ENCODE results near the gene YKT6.

Gene YKT6

DNA sequence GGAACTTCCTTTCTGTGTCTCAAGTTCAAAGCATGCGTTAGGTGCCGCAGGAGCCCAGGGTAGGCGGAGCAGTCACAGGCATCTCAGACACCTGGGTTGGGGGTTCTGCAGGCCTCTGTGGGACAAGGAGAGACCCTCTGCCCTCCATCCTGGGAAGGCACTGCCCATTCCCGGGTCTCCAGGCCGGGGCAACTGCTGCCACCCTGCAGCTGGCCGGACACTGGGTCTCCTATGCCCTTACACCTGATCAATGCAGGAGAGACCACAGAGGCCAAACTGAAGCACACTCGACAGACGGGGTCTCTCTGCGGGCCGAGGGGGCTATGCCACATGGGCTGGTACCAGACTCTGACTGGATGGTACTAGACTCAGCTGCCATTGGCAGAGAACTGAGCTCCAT lies 36.9 kb downstream of the YKT6 start:
- no peak for DNase-seq

DNA sequence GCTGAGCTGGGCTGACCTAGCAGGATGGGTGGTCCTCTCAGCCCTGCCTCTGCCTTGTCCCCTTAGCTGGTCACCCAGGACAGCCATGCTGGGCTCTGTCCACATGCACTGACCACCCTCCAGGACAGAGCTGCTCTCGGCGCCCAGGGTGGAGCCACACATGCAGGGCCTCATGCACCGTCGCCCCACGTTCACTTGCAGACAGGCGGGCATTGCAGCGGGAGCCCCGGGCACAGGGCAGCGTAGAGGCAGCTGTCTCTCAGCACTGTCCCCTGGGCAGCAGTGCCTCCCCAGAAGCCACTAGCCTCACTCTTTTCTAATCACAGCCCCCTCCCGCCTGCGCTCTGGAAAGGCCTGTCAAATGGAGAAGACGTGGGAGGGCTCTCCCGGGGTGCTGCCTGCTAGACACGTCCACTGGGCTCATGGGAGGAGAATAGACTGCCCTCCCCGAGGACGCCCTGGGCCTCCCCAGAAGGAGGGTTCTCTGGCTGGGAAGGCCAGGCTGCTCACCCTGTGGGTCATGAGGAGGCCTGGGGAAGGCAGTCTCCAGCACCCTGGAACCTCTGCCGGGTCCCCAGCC lies 37.4 kb downstream of the YKT6 start:
- no peak for DNase-seq

DNA sequence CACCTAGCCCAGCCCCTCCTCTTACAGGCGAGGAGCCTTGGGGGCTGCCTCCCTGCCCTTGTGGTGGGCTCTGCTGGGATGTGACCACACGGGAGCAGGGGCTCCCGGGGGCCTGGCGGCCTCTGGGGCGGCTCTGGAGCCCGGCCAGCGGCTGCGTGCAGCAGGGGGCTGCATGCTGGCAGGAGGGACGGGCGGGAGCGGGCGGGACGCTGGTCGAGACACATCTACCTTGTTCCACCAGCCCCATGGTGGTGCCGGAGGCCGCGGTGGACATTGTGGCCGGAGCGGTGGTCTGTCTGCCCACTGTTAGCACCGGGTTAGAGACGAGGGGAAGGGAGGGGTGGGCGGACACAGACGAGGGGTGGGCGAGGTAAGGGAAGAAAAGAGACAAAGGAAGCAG lies 38.6 kb downstream of the YKT6 start:
- no peak for DNase-seq

DNA sequence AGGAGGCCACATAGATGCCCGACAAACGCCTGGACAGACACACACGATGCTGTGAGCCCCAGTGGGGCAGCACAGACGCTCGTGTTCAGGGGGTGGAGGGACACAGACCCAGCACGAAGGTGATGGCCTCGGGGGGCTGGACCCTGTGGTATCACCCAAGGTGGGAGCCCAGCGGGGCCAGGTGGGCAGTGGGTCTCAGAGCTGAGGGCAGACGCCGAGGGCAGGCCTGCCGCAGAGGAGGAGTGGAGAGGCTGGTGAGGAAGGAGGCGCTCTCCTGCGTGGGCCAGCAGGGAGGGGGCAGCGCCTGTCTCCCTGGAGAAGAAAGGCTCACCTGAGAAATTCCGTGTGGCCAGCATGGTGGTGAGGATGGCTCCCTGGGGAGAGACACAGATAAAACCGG lies 39.6 kb downstream of the YKT6 start:
- DNase-seq, result no peak

DNA sequence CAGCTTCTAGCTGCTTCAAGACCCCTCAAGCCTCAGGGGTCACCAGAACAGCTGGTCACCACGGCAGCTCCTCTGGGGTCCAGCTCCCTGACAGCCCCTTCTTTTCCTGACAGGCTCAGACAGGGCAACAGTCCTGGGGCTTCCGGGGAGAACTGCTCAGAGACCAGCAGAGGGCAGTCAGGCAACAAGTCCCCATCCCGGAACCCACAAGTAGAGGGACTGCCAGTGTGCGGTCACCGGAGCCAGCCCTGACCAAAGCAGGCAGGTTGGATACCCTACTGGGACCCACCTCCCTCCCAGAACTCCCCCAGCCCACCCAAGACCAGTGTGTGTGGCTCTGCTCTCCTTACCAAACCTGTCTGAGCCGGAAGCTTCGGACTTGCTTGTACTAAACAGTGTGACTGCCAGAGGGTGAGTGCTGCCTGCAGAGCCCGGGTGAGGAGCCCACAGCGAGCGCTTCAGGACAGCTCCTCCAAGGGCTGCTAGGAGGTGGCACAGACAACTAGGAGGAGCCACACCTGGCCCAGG lies 40.3 kb downstream of the YKT6 start:
- DNase-seq, result peak; percentile 62 to 80

DNA sequence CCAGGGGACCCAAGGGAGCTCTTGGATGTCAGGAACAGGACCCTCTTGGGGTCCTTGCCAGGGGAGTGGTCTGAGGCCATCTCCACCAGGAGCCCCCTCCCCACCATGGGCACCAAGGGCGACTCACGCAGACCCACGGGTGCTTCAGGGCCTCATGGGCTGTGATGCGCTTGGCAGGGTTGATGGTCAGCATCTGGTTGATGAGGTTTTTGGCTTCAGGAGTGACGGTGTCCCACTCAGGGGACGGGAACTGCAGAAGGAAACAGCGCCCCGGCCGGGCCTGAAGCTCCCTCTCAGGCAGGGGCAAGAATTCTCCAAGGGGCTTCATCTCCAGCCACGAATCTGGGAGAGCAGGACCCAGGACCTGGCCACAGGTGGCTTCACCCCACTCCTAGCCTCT lies 41.3 kb downstream of the YKT6 start:
- DNase-seq, result no peak

DNA sequence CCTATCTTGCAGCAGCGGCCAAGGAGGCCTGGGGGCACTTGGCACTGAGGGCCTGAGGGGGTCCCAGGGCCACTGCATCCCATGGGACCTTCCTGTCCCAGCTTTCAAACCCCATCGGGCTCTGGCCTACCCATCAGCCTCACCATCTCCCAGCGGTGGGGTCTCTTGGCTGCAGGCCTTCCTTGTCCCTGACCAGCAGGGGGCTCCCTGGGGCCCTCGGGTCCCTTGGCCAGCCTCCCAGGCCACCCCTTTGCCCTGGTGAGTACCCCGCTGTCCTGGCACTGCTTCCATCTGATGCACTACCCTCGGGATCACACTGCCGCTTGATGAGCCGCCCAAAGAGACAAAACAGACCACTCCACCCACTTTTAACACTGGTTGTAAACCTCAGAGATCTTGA lies 43.5 kb downstream of the YKT6 start:
- DNase-seq, result peak; percentile 35 to 54

DNA sequence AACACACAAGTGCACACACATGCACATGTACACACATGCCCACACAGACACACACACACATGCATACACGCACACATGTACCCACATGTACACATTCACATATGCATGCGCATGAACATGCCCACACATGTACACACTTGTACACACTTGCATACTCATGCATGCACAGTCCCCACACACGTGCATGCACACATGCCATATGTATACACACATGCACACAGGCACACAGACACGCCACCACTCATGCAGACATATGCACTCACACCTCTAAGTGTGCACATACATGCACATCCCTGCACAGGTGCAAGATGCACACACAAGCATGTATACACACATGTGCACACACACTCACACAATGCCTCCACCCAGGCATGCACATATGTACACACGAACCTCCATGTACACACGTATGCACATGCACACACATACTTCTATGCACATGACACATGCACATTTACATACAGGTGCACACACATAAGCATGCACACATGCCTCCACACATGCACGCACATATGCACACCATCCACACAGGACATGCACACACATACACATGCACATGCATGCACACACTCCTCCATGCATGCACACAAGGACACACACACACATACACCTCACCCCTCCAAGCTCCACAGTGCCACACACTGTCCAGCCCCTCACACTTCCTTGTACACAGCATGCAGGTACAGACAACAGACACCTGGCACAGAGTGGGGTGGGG lies 45.8 kb downstream of the YKT6 start:
- no peak for DNase-seq

DNA sequence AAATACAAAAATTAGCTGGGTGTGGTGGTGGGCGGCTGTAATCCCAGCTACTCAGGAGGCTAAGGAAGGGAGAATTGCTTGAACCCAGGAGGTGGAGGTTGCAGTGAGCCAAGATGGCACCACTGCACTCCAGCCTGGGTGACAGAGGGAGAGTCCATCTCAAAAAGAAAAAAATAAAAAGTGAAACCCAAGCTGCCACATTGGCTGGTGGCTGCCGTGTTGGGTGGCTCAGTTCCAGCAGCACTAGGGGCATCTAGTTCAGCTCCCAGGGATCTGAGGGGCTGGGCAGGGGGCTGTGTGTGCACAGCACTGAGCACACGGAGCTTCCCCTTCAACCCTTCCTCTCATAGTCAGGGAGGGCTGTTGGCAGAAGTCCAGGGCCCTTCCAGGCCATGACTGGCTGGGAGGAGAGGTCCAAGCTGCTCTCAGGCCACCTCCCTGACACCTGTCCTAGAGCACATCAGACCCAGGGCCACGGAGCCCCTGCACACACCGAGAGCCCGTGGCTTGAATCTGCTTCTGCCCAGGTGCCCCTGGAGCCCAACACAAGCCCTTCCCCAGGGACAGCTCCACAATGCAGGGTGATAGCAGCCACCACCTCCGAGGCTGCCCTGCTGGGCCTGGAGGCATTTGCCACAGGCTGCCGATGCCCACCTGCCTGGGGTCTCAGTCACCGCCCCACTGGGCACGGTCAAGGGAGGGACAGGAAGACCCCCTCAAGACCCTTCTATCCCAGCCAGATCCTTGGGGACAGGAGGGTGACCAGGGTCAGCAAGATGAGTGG lies 47.3 kb downstream of the YKT6 start:
- no peak for DNase-seq

DNA sequence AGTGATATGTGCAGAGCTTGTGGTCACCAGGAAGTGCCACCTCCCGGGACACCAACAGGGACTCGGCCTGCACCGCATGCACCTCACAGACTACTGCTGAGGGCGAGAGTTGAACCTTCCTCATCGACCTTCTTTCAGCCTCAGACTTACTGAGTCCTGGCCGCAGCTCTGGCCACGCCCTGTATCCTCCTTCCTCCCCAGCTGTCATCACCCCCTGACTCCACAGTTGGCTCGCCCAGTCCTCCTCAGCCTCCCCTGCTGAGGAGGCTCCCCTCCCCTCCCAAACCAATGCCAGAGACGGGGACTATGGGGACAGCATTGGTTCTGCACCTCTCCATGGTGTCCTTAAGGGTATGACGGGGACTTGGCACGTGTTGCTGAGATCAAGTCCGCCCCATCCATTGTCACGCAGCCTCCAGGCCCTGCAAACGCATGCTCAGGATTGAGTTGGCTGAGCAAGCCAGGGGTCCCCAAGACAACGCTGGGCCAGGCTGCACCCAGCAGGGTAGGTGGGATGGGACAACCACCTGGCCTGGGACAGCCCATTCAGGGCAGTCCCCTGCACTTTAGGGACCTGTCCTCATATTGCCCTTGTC lies 49.0 kb downstream of the YKT6 start:
- DNase-seq, result no peak

DNA sequence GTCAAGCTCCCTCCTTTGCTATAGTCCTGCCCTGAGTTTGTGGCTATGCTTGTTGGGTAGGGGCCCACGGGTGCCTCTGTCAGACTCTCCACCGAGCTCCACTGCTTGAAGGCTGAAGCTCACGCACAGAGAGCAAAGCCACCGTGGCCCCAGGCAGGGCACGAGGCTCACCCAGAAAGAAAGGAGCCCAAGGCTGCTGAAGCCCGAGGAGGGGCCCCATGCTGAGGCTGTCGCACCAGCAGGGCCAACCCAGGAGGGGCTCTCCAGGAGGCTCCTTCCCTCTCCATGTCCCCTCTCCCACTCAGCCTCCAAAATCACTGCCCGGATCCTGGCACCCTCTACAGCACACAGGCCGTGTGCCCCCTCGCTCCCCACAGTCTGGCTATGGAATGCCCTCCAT lies 50.5 kb downstream of the YKT6 start:
- DNase-seq, result no peak

DNA sequence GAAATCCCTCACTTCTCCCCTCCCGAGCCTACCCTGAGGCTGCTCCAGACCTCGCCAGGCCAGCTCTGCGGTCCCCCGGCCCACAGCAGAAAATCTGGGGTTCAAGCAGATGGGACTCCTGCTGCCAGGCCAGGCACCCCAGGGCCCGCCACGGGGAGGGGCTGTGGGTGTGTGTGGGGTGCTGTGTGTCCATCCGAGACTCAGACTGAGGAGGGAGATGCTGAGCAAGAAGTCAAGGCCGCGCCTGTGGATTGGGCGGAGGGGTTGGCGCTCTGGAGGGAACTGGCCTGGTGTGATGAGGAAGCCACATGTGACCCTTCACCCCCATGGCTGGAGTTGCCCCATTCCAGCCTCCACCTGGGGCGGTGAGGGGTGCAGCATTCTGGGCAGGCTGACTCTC lies 51.1 kb downstream of the YKT6 start:
- DNase-seq, result no peak

DNA sequence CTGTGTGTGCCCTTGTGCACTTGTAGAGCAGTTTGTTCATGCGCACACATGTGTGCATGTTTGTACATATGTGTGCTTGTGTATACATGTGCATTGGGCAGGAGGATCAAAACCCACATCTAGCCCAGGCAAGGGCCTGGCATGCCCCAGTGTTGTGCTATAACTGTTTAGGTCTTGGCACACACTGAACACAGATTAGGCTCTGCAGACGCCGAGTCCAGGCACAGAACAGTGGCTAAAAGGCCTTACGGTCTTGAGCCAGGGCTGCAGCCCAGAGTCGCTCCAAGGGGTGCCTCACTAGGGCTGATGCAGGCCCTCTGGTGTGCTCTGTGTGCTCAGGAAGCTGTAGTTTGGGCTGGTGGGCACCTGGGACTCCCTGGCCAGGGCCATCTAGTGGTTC lies 55.7 kb downstream of the YKT6 start:
- DNase-seq, result no peak

DNA sequence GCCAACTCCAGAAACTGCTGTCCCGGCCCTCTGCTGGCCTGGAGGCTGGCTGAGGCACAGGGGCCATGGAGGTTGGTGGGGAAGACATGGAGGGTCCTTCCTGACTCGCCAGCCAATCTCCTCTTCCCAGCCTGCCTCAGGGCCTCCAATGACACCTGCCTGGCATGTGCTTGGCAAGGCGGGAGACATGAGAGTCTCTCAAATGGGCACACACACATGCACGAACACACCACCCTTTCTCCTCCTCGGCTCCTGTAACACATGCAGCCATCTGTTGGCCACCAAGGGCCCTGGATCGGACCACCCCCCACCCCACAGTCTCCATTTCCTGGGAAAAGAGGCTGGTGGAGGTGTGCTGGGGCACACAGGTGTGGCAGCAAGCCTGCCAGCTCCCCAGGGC lies 56.4 kb downstream of the YKT6 start:
- DNase-seq, result no peak

DNA sequence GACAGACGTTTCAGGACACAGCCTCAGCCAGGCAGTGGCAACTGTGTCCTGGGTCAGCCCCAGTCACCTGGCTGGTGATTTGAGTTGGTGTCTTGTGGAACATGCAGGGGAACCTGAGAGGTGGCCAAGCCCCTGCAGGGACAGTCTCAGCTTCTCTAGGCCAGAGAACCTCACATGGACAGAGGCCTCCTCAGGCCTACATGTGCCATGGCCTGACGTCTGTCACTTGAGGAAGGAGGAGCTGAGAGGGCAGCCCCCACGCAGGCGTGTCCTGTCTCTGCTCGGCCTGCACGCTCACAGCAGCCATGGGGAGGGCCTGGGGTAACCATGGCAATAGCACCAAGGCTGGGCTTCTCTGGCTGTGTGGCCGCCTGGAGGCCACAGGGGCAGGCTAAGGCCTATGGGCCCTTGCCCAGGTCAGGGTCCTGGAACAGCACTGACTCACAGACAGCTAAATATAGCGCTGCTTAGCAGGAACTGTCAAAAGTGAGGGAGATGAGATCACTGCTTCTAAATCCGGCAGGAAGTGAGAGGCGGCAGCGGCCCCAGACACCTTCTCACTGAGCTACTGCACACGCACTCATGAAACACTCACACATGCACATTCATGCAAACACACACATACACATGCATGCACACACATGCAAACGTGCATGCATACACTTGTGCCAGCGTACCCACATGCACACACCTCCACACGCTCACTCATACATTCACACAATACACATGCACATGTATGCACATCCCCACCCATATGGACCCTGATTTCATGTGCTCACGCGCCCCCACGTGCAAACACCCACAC lies 57.0 kb downstream of the YKT6 start:
- DNase-seq, result no peak

DNA sequence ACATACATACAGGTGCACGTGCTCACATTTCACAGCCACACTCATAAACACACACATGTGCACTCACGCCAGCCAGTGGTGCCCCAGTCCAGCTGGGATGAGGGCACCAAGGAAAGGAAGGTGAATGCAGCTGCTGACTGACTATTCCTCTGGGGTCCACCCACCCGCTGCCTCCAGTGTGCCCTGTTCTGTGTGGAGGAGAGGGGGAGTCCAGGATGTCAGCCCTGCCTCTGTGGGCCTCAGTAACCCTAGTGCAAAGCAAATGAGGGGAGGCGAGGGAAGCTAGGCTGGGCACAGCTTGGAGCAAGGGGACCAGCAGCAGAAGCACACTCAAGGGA lies 57.6 kb downstream of the YKT6 start:
- no peak for DNase-seq

DNA sequence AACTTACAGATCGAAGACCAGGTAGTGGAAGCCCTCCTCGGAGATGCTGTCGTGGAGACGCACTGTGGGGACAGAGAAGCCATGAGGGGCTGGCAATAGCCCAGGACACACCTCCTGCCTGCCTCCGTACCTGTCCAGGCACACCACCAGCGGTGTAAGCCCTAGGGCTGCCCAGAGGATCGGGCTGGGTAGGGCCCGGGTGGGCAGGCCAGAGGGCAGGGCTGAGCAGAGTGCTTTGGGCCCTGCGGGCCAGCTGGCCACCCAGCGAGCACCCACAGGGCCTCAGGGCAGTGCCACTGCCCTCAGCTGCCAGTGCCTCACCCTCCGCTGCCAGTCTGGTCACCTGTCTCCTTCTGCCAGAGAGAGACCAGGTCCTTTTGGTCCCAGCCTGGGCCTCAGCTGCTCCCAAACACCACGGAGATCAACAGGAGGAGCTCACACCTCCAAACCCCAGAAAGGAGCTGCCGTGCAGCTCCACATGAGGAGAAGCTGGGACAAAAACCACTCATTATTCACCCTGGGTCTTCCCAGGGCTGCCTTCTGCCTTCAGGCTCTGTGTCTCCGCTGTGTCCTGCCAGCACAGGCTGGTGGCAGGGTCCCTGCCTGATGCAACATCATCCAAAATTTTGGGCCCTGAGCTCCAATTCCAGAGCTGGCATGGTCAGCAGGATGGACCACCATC lies 58.2 kb downstream of the YKT6 start:
- DNase-seq, result no peak

DNA sequence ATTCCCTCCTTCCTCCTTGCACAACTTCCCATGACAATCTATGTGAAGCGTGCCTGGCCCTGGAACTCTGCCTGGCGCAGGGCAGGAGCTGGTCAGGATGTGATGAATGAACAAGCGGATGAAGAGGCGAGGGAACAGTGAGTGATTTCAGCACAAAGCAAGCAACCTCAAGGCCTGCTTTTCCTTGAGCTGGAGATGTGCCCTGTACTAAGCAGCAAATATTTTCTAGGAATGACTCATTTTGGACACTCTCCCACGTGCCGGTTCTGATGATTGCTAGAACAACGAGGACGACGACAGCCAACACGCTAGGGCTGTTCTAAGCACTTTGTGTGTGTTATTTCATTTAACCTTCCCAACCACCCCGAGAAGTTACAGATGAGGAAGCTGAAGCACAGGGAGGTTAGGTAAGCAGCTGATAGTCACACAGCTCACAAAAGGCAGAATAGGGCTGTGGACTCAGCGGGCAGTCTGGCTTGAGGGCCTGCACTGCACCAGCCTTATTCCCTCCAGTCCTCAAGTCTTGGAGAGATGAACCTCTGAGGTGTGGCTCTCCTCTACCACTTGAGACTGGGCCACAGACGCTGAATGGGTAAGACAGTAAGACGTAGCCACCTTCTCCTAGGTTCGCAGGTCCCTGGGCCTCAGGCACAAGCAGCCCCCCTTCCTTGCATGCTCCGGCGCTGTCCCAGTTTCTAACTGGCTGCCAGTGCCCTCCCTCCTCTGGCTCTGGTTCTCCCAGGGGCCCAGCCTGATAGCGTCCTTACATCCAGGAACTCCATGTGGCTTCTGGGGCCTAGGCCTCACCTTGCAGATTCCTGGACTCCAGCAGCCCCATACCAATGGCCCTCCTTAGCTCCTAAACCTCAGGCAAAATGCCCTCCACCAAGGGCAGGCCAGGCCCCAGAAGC lies 59.0 kb downstream of the YKT6 start:
- no peak for DNase-seq

DNA sequence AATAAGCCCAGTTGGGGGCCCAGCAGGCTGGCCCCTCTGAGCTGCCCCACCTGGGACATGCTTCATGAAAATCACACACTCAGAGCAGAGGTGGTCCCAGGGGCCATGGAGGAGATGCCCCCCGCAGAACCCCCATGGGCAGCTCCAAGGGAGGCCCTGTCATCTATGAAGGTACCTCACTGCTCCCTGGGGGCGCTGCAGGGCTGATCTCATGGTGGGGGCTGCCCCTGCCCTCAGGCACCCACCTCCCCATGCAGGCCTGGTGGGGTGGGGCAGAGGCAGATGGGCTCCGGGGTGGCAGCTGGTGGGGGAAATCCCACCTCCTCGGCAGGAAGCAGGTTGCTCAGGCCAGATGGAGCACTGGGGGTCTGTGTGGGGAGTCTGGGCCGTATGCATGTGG lies 60.5 kb downstream of the YKT6 start:
- DNase-seq, result peak; percentile 80 to 86

DNA sequence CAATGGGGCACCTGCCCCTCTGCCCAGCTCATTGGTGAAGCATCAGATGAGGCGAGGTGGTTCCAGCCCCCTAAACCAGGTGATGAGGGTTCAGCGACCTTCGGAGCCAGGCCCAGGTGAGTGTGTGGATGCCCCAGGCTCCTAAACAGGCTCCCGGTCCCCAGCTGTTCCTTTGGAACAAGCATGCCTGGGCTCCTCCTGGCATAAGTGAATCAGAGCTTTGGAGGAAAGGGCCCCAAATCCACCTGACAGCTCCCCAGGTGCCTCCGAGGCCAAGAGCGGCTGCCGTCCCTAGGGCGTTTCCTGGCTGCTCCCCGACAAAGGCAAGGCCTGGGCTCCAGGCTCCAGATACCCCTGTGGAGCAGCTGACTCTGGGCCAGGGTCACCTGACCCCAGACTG lies 61.3 kb downstream of the YKT6 start:
- peak in 1 of 2 experiments; percentile 25 for DNase-seq

All from NCI-H524 (cell line).